OCI-LY7 (cell line): ENCODE results near the gene FAM170A. TPM values are rescaled to one million over a fixed set of nuclear protein-coding genes. Genes with fewer than 3 reads are reported as not detected.

Source experiments
- BruUV-seq: library from RNA; stranded (reverse); fragments of 400-500 nt; replicated peaks from 2 replicates; lab custom pipeline; 2021; lab: Mats Ljungman, UMichigan
- CTCF ChIA-PET: fragments of 300-600 bp; sonication (Branson Sonifier 250); formaldehyde crosslinking; loops from one replicate; lab custom pipeline; 2022; ENCODE audit warnings: antibody characterized with exemption; ENCODE audit not compliant: unreplicated experiment; lab: Charles Lee
- POLR2A ChIA-PET: fragments of 300-600 bp; sonication (Branson Sonifier 250); formaldehyde crosslinking; loops from one replicate; lab custom pipeline; 2022; ENCODE audit warnings: antibody characterized with exemption; lab: Charles Lee
- DNase-seq: peaks from one replicate; pipeline ENCODE4 v3.0.0-alpha.2; 2015; ENCODE audit warnings: low spot score
- H2AFZ ChIP-seq: fragments of 200-600 bp; sonication (generic), shearing (Covaris generic); 2 replicates; pipeline ENCODE4 v1.6.1; 2014; ENCODE audit warnings: mild to moderate bottlenecking, antibody characterized with exemption, low read length, moderate library complexity
- H3K27ac ChIP-seq: fragments of 200-600 bp; sonication (generic); 2 replicates; pipeline ENCODE4 v1.5.1; 2014; ENCODE audit warnings: mixed run types, low read depth, mild to moderate bottlenecking, moderate library complexity, low read length, inconsistent platforms; ENCODE audit not compliant: poor library complexity, severe bottlenecking
- H3K36me3 ChIP-seq: fragments of 200-600 bp; sonication (generic); 2 replicates; pipeline ENCODE4 v1.6.1; 2014; ENCODE audit warnings: mild to moderate bottlenecking, antibody characterized with exemption, low read length, moderate library complexity, mixed read lengths; ENCODE audit not compliant: insufficient read depth
- H3K4me1 ChIP-seq: fragments of 200-600 bp; sonication (generic); 2 replicates; pipeline ENCODE4 v1.5.1; 2014; ENCODE audit warnings: mild to moderate bottlenecking, low read length; ENCODE audit not compliant: insufficient read depth, poor library complexity, severe bottlenecking
- H3K4me2 ChIP-seq: fragments of 200-600 bp; sonication (generic); 2 replicates; pipeline ENCODE4 v1.6.1; 2014; ENCODE audit warnings: mild to moderate bottlenecking, low read length
- H3K4me3 ChIP-seq: fragments of 200-600 bp; sonication (generic); 2 replicates; pipeline ENCODE4 v1.5.1; 2014; ENCODE audit warnings: mild to moderate bottlenecking, low read depth, low read length; ENCODE audit not compliant: poor library complexity, severe bottlenecking
- H3K79me2 ChIP-seq: fragments of 200-600 bp; sonication (generic); 2 replicates; pipeline ENCODE4 v1.6.1; 2016; ENCODE audit warnings: low read depth, mild to moderate bottlenecking, low read length, moderate library complexity, mixed read lengths; ENCODE audit not compliant: insufficient read depth
- H3K9me2 ChIP-seq: fragments of 200-600 bp; sonication (generic); 2 replicates; pipeline ENCODE4 v1.6.1; 2016; ENCODE audit warnings: mild to moderate bottlenecking, low read length, mixed read lengths; ENCODE audit not compliant: insufficient read depth
- H3K9me3 ChIP-seq: fragments of 200-600 bp; sonication (generic); 2 replicates; pipeline ENCODE4 v1.6.1; 2014; ENCODE audit warnings: mild to moderate bottlenecking, mixed run types, low read length, mixed read lengths
- H4K20me1 ChIP-seq: fragments of 200-600 bp; sonication (generic); 2 replicates; pipeline ENCODE4 v1.6.1; 2014; ENCODE audit warnings: mild to moderate bottlenecking, antibody characterized with exemption, low read length, moderate library complexity, mixed read lengths; ENCODE audit not compliant: insufficient read depth
- CTCF ChIP-seq: fragments of 200-600 bp; sonication (generic); conservative IDR thresholded peaks from 2 replicates; pipeline ENCODE4 v1.5.1; 2014; ENCODE audit warnings: mild to moderate bottlenecking, antibody characterized with exemption, low read length, moderate library complexity, mixed read lengths
- EZH2phosphoT487 ChIP-seq: fragments of 200-600 bp; sonication (generic); IDR thresholded peaks from 2 replicates; pipeline ENCODE4 v1.6.1; 2018; ENCODE audit warnings: low read depth, borderline replicate concordance, mild to moderate bottlenecking, mixed run types, antibody characterized with exemption, low read length, moderate library complexity, mixed read lengths
- intact Hi-C: fragments of 100-400 bp; cut with micrococcal nuclease; formaldehyde crosslinking; loops from one replicate; pipeline ENCODE4 v1.10.0; 2022; ENCODE audit not compliant: unreplicated experiment
- total RNA-seq, 2 experiments: library from RNA; depleted of rRNA in 1 of 2; stranded (reverse); fragments of >200 nt in 1 of 2; shearing (Covaris generic) in 1 of 2; gene quantifications; 2 replicates each; pipeline ENCODE4 v1.2.3, GENCODE V29; 2014 to 2022

The FAM170A gene
- total RNA-seq, 2 experiments from 2014 or later, result not detected

- CTCF ChIA-PET, result no interaction called here
- TF ChIP-seq EZH2phosphoT487, result no peak
- TF ChIP-seq CTCF, result no peak
- H3K4me2 ChIP-seq, result no peak overlapping the region
- no peaks in the 10 kb centered on the region for H3K9me2 ChIP-seq
- POLR2A ChIA-PET, result interaction anchor here (1.7 kb wide), 1 partner anchor 15 kb away, joined by 3 read pairs; no protein-coding TSS in a partner anchor
- H3K27ac ChIP-seq, result no peak overlapping the region
- H2AFZ ChIP-seq, result no peak overlapping the region
- intact Hi-C loops, result no loop called here
- no peaks in the 10 kb centered on the region for H3K9me3 ChIP-seq
- no TSS peak for BruUV-seq
- H3K4me1 ChIP-seq, result no peaks in the 10 kb centered on the region
- H3K79me2 ChIP-seq, result no peaks in the 10 kb centered on the region
- H3K4me3 ChIP-seq, result no peak overlapping the region
- no peaks in the 10 kb centered on the region for H3K36me3 ChIP-seq
- H4K20me1 ChIP-seq, result no peaks in the 10 kb centered on the region
- DNase-seq, result no peak
These were observed 45.7 kb upstream of the FAM170A start for GRCh38 chr5:119583684-119584083.

- Histone ChIP-seq H3K27ac (no peak overlapping the region), H3K9me2 (no peaks in the 10 kb centered on the region), H4K20me1 (no peaks in the 10 kb centered on the region), H3K4me1 (no peaks in the 10 kb centered on the region), H3K4me2 (no peak overlapping the region), H3K9me3 (no peaks in the 10 kb centered on the region), H2AFZ (no peak overlapping the region), H3K36me3 (no peaks in the 10 kb centered on the region), H3K4me3 (no peak overlapping the region), H3K79me2 (no peaks in the 10 kb centered on the region)
- no TSS peak for BruUV-seq
- no peak for DNase-seq
- POLR2A ChIA-PET, result interaction anchor here (1.3 kb wide), 1 partner anchor 11 kb away, joined by 5 read pairs; no protein-coding TSS in a partner anchor
- CTCF ChIA-PET, result no interaction called here
- intact Hi-C loops, result no loop called here
- no peak for TF ChIP-seq EZH2phosphoT487
- TF ChIP-seq CTCF, result no peak
These were observed 33.3 kb upstream of the FAM170A start for GRCh38 chr5:119596046-119596445.

- CTCF ChIA-PET, result no interaction called here
- no peak overlapping the region for H3K4me3 ChIP-seq
- H3K9me2 ChIP-seq, result no peaks in the 10 kb centered on the region
- H3K9me3 ChIP-seq, result no peaks in the 10 kb centered on the region
- H3K4me1 ChIP-seq, result no peaks in the 10 kb centered on the region
- H3K79me2 ChIP-seq, result no peaks in the 10 kb centered on the region
- no peak for DNase-seq
- no peak overlapping the region for H3K27ac ChIP-seq
- H4K20me1 ChIP-seq, result no peaks in the 10 kb centered on the region
- no peak overlapping the region for H2AFZ ChIP-seq
- no peak overlapping the region for H3K4me2 ChIP-seq
- BruUV-seq, result no TSS peak
- intact Hi-C loops, result no loop called here
- POLR2A ChIA-PET, result no interaction called here
- TF ChIP-seq CTCF (no peak), EZH2phosphoT487 (no peak)
- H3K36me3 ChIP-seq, result no peaks in the 10 kb centered on the region
These were observed 31.5 kb upstream of the FAM170A start for GRCh38 chr5:119597728-119598298.
